HG03378 (cell line): ENCODE data around the gene LNX1.
A peak's percentile ranks its signal among the peaks of the same experiment; 100 is the strongest.

ENCODE experiments used
- ATAC-seq: cut with Tn5 transposase; IDR thresholded peaks from one replicate; pipeline ENCODE4 v1.9.1; 2021; ENCODE audit warnings: mild to moderate bottlenecking, moderate library complexity; ENCODE audit not compliant: unreplicated experiment

Gene LNX1

DNA sequence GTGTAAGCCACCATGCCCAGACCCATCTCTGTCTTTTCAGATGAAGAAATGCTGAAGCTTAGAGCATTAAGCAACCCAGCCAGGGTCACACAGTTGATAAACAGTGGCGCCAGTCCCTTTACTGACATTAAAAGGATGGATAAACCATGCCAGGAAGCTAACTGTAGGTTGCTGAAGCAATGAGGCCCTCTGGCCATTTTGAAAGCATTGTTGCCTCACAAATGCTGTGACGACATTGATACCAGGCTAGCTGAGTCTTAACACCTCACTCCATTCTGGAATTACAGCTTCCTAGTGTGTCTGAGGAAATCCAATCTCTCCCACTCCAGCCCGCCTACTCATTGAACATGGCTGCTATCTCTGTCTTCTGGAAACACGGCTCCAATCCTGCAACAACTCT, 89.7 kb downstream of the LNX1 start:
- ATAC-seq = no peak

DNA sequence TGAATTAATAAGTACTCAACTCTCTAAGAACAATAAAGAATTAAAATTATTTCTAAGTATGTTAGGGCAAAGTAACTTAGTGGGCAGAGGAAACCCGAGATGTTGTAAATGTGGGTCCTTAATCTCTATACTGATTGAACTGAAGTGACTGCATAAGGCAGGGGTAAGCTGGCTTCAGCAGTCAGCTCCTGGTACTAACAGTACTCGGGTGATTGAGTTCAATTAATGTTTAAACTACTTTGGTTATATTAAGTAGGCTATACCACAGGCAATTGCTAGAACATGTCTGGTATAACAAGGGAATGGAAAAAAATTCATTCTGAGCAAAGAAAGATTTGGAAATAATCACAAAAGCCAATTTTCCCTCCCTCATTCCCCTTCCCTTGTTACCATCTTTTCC, 90.7 kb downstream of the LNX1 start:
- ATAC-seq = no peak

DNA sequence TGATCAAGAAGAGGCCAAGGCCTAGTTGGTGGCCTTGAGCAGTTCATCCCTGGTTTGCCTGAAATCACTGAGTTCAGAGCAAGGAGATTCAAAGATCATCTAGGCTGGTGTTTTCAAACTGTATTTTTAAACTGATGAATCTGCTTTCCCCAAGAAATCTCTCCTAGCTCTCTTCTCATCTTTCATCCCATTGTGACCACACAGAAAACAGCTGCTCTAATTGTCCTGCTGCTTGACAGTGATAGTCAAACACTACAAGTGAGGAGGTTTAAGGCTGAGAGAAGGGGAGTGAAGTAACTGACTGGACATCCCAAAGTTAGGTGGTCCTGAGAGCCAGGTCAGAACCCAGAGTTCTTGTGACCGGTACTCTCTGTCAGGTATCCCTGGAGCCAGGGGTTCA, 91.5 kb downstream of the LNX1 start:
- ATAC-seq = no peak

DNA sequence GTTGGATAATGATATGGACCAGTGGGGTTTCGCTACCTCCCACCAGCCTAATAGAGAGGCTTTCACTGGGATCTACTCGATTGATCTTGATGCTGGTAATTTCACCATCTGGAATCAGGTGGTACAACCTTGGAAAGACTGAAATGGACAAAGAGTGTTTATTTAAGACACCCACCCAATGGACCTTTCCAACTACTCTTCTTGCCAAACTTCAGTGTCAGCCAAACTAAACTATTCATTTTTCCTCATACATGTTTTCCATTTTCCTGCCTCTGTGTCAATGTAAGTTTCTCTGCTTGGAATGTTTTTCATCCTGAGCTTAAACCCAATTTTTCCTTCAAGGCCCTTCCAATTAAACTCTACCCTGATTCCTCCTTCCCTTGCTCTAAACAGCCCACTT, 92.6 kb downstream of the LNX1 start:
- no peak for ATAC-seq

DNA sequence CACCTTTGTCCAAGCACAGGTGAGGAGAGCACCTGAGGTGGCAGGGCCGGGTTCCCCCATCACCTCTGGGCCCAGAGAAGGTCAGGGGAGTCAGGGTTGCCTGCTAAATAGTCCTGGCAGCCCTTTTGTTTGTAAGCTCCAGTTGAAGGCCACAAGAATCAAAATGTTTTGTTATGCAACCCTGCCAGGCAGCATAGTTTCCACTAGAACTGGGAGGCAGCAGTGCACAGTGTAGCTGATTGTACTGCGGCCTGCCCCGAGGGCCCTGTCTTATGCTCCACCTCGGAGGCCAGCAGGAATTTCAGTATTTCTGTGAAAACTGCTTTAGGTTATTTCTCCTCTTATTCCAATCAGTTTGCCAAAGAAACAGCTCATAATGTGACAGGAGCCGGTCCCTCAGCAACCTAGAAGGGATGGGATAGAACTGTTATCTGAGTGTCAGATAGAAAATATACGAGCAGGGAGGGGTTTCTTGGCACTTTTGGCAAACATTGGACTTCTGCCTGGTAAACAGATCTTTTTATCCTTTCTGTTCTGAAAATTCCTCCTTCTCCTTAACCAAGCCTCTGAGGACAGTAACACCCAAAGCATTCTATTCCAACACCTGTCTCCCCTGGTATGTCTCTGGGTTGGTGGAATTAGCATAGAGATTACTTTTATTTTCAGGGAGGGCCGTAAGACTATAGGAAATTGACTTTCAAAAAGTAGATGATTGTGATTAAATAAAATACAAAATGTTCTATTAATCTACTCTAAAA, 93.6 kb downstream of the LNX1 start:
- no peak for ATAC-seq

DNA sequence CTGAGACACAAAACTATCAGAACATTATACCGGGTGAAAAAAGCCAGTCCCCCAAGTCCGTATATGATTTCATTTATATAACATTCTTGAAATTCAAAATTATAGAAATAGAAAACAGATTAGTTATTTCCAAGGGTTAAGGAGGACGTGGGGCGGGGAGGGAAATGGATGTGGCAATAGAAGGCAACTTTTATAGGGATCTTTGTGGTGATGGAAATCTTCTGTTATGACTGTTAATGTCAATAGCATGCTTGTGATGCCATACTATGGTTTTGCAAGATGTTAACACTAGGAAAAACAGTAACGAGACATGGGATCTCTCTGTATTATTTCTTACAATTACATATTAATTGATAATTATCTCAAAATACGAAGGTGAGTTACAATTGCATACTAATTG, 96.4 kb downstream of the LNX1 start:
- no peak for ATAC-seq

DNA sequence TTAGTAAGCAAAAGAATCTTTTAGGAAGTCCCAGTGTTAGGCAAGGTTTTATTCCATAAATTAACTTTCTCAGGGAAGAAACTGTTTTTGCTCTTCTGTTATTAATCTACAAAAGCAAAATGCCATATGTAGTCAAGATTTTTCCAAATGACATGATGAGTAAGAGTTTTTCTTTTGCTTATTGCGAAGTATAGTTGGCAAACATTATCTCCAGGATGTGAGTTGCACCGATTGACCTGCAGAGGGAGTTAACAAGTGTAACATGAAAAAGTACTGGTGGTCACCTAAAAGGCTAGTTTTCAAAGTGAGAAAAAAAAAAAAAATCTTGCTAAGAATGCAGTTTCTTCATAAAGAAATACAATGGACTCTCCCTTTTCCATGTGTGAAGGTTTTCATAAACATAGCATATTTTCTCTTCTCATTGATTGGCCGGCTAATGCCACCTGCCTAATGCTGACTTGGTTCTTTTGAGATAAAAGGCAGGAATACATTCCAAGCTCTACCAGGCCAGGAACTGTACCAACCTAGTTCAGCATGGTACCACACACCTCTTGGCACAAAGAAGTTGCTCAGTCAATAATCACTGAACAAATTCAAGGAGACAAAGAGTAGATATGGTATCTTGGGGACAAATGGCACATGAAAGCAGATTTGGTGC, 100.2 kb downstream of the LNX1 start:
- ATAC-seq = peak; percentile 51

DNA sequence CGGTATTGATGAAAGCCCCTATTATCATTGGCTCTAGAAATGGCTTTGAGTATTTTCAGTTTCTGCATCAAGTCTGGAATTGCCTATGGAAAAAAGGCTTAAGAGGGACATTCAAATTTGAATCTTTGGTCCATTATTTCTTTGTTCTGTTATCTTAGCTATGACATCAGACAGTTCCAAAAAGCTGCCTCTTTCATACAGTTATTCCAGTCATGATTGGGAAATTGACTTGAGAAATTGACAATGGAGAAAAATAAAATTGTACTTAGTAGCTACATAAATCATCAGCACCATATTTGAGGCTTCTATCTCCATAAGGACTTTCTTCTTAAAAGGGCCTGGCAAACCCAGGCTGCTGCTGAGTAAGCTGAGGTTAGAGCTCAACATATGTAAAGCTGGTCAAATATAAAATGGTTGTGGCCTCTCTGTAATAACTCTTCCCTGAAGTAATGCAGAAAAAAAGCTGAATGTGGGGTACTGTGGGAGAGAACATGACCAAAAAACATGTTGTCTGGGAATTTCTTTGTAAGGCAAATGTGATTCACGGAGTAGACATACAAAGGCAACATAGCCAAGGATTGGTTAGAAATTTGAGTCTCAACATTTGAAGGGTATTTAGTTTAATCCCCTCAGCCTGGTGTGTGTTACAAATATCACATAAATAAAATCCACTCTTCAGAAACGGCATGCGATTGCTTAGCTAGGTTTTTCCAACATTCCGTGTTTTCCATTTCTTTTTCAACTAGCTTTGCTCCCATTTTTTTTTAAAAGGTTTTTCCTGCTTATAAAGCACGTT, 100.9 kb downstream of the LNX1 start:
- no peak for ATAC-seq

DNA sequence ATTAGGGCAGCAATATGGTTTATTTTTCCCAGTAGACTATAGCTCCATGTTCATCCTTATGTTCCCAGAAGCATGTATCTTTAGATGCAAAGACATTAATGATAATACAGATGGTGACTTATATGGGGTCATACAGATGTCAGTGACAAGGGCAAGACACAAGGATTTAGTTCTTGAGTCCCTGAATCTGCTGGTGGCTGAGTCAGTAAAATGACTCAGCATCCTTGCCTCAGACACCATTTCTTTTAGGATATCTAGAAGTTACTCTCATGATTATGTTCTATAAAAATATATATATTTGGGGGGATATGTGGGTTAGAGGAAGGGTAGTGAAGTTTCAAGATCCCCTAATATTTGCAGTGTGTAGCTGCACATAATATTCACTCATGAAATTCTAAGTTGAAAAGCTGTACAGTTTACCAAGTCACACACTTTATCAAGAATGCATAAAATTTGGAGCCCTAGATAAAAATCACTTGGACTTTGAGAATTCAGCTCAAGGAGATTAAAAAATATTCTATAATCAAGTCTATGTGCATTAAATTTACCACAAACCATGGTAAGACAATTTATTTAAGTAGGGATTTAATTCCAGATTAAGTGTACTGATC, 101.9 kb downstream of the LNX1 start:
- no peak for ATAC-seq

DNA sequence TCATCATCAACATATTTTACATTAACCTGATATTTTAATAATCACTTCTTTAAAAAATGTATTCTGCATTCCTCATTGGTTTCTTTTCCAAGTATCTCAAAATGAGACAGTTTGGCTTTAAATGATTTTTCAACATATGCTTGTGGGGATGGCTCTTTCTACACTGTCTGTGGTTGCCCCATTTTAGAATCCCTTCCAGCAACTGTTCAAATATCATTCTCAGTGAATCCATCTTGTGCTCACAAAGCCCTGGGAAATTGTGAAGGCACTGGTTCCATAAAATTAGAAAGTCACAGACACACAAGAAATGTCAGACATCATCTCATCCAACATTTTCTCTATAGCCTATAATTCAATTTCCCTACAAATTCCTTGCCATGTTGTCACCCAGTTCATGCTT, 103.5 kb downstream of the LNX1 start:
- ATAC-seq = no peak

DNA sequence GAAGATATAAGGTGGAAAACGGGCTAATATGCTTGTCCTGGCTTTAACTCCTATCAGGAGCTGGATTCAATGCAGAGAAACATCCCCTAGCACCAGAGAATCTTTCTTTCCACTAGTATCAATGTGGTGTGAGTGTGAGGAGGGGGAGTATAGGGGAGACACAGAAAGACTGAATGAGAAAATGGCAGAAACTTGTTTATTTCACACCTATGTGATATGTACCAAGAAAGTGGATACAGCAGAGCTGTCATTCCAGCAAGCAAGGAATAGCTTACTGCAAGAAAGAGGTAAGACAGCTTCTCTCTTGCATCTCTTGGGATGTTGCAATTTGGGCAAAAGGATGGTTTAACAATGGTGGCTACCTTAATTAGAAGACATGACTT, 105.6 kb downstream of the LNX1 start:
- no peak for ATAC-seq

DNA sequence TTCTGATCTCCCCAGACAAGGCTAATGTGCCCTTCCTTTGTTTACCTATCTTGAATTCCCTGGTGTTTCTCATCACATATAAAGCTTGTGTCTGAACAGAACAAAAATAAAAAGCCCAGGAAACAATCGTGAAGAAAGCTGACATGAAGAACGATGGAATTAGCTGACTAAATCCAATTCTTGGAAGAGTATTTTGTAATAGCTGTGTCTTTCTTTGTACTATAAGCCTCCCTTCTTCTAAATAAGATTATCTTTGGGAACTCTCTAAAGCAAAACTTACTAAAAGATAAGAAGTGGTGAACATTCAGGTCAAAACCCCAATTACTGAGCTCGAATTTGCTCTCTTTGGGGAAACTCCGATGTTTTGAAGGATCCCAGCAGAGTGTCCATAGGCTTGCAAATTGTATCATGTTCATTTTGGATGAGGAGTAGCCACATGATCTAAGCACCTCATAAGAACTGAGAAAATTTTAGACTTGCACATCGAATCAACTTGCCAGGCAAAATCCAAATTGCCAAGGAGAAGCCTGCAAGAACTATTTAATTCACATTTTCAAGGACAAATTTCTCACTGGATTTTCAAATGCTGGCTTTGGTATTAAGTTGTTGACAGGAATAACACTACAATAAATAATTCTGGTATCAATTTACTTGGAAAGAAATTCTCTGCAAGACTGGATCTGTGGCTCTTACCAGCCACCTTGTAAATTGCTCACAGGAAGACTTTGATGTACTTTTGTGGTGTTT, 106.2 kb downstream of the LNX1 start:
- ATAC-seq = no peak

DNA sequence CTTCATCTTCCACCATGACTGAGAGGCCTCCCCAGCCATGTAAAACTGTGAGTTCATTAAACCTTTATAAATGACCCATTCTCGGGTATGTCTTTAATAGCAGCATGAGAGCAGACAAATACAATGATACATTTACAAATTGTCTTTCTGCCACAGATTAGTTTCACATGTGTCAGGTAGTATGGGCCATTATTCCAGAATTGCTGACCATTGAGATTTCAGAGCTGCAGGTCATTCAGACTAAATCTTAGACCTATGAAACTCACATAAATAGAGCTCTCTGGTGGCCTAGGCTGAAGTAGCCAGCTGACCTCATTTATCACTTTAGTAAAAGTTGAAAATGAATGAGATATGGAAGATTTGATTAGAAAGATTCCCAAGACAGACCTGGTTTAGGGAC, 108.0 kb downstream of the LNX1 start:
- ATAC-seq = no peak

DNA sequence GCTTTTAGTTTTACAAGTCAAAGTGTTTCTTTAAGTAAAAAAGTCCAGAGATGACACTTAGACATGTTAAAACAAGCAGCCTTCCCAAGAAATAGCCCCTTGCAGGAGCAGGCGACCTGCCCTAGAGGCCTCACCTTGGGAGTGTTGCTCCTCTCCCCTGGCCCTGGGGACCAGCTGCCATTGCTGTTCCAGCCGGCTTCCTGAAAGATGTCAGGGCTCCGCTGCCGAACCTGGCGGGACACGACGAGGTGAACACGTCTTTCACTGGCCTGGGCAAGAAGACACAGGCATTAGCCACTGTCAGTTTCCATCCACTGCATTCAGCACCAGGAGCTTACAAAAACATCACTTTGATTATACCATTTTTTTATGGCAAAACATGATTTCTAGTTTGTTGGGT, 109.7 kb downstream of the LNX1 start:
- ATAC-seq = no peak

DNA sequence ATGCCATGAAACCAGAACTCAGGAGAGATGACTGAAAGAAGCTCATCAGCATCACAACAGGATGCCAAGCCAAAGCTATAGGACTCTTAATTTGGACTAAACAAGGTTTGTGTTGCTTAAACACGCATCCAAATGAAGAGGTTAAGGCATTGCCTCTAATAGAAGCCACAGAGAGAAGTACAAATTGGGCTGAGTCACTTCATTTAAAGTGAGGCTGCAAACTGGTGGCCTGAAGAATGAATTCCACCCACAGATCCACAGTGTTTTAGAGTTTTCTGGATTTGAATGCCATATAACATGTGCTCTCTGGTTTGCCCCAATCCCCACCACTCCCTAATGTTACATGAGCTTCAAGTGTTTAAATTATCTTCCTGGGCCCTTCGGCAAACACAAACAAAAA, 110.4 kb downstream of the LNX1 start:
- ATAC-seq = no peak

DNA sequence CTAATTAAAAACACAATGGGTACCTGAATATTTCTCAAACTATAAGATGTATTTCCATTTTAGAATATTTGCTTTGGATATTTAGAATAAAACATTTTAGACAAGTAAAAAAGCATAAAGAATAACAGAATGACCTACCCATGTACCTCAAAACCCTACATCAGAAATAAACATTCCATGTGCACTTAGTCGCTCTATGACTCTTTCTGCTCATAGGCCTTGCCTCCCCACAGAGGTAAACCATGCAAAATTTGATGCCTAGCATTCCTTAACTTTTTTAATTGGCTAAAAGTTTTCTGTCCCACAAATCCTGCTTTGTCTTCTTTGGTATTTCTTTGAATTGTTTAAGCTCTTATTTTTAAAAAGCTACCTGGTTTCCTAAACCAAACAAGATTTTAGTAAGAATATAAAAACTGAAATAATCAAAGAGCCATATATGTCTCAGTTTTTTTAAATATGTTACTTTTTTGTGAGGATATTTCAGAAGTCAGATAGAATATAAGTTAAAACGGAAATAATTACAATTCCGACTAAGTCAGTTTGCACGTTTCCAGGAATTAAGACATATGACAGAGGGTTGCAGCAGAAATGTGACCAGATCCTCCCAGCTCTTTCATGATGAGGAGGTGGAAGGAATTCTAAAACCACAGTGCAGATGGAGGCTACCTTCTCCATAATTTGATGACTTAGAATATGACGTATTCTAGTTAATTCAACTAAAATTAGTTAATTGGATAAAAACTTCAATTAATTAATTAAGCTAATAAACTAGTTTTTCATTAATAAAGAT, 111.4 kb downstream of the LNX1 start:
- ATAC-seq = no peak

DNA sequence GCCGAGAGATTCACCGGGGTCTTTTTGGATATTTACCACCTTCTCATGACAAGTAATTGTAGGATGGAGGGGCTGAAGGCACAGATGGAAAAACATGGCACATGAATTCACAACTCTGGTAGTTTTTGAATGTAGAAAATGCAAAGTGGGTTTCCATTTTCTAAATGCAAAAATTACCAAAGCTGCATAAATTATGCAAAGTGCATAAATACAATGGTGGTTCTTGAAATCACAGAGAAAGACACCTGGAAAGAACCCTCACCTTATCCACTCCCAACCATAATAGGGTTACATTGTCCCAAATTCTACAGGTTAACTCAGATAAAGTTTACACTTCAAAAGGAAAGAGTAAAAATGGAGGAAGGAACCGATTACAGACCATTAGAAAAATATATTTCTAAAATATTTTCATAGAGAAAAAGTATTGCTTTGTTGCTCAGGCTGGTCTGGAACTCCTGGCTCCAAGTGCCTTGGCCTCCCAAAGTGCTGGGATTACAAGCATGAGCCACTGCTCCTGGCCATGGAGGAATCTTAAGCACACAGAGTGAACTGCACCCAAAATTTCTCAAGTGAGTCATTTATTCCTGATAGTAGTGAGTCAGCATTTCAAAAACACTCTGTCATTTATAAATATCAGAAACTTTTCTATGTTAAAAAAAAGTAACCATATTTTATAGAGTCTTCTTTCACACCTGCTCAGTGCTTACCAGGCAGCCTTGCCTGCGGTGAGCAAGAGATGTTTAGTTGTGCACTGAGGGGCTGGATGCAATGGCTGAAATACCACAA, 112.4 kb downstream of the LNX1 start:
- ATAC-seq = no peak

DNA sequence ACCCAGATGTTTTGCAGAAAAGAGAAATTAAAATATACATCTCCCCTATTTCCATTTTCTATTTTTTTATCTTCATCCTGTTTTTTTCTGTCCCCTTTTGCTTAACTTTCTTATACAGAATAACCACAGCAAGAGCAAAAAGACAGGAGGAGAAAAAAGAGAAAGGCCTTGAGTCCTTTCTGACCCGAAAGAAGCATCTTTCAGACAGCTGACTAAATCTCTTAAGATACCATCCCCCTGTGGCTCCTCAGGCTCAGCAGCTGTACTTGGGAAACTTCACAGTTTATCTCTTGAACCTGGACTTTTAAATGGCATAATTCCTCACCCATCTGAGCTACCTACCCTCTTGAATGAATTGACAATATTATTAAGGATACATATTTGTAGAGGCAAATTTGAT, 113.7 kb downstream of the LNX1 start:
- no peak for ATAC-seq

DNA sequence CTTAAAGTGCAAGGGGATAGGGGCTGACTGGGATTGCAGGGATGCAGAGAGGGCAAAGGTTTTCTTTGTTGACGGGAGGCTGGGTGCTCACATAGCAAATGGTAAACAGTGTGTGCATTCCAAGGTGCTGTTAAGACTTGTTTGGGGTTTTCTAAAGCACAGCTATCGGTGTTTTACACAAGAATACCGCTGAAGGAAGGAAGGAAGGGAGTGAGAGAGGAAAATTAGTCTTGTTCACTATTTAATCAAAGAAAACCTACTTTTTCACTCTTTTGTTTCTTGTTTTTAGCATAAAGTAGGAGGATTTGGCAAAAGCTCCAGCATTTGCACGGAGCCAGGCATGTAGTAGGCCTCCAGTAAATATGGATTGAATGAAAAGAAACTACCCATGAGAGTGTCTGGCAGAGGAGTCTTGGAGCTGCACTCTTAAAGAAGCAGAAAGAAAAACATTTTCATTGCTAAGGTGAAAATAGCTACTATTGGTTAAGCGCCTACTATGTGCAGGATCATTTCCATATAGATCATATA, 114.2 kb downstream of the LNX1 start:
- ATAC-seq = no peak
